PC-3 (cell line): ENCODE data around the gene KLHL11.

Experiments
- EZH2 ChIP-seq: fragments of 300-600 bp; sonication (generic); IDR thresholded peaks from one replicate; pipeline ENCODE4 v1.6.1; 2017; ENCODE audit warnings: antibody characterized with exemption, mild to moderate bottlenecking, low read length; ENCODE audit not compliant: unreplicated experiment
- TF ChIP-seq, protein P1 (sequence below): fragments of 300-600 bp; sonication (generic); conservative IDR thresholded peaks from 2 replicates; pipeline ENCODE4 v1.5.1; 2017; ENCODE audit warnings: antibody characterized with exemption, low read depth, mild to moderate bottlenecking, low read length

DNA sequence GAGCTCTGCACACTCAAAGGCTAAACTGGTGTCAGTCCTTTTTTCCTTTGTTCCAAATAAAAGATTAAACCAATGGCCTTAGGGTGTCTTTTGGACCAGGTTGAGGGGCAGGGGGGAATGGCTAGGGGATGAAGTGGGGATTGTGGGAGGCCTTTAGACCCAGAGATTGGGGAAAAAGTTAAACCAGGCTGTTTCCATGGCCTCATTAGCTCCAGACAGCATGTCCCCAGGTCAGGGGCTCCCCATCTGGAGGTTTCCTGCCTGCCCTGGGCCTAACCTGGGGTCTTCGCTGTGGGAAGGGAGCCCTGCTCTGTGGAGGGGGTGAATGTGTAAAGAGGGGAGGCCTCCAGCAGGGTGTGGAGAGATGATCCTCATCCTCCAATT is 42.1 kb downstream of the KLHL11 start:
- TF ChIP-seq EZH2 = no peak
- TF ChIP-seq, protein P1, sequence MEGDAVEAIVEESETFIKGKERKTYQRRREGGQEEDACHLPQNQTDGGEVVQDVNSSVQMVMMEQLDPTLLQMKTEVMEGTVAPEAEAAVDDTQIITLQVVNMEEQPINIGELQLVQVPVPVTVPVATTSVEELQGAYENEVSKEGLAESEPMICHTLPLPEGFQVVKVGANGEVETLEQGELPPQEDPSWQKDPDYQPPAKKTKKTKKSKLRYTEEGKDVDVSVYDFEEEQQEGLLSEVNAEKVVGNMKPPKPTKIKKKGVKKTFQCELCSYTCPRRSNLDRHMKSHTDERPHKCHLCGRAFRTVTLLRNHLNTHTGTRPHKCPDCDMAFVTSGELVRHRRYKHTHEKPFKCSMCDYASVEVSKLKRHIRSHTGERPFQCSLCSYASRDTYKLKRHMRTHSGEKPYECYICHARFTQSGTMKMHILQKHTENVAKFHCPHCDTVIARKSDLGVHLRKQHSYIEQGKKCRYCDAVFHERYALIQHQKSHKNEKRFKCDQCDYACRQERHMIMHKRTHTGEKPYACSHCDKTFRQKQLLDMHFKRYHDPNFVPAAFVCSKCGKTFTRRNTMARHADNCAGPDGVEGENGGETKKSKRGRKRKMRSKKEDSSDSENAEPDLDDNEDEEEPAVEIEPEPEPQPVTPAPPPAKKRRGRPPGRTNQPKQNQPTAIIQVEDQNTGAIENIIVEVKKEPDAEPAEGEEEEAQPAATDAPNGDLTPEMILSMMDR = no peak
